ENCODE measurements around the gene VSNL1.

Gene VSNL1

GRCh38 chr2:17646081-17646554 lies 105.6 kb downstream of the VSNL1 start:
- DNase-seq (ENCODE audit: low read depth in 2 of 2) = peak; percentile 64 to 67

DNA sequence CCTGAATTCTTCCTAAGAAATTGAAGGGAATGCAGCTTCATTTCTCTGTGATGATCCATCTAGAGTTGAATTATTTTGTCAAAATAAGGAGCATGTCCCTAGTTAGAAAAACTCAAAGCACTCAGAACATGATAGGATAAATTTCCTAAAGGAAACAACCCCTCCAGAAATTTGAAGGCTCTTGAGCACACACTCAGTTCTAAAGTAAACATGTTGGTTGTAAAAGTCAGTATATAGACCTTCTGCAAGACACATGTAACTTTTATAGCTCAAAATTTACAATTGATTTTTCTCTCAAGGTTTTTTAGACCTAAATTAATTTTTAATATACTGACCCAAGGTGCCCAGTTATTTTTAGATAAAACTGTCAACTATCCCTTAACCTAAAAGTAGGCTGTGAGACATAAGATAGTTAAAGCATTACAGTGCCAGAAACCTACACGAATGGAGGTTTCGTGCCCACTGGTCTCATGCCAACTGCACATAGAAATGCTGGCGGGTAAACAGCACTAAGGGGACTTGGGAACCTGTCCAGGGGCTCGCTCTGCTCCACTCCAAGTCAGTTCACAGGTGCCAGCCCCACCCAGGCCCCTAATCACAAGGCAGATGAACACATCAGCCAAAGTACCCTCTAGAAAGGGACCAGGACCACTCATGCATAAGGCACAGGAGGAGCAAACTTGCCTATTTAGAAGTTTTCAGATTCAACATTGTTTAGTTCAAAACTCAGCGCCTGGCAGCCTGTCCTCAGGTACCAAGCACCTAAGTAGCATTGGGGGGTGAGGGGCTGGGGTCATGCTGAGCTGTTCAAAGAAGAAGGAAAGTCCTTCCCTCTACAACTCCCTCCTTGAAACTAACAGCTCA lies 106.6 kb downstream of the VSNL1 start:
- DNase-seq (ENCODE audit: low read depth in 2 of 2) = no peak

GRCh38 chr2:17648581-17648980 lies 108.1 kb downstream of the VSNL1 start:
- no peak for DNase-seq (ENCODE audit: low read depth in 2 of 2)

DNA sequence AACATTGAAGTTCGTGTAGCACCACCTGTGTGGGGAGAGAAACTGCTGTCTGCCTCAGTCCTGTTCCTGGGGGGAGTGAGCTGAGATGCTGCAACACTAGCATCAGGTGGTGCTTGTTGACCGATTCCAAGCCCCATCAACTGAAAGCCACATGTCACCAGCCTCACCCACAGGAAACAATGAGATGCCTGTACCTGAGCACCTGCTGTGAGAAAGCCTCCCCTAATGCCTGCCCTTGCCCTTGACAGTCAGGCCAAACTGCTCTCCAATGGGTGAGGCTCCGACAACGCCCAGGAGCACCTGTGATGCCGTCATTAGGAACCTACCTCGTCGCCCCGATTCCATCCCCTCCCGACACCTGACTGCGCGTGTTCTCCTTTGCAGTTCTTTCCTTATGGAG lies 108.5 kb downstream of the VSNL1 start:
- DNase-seq (ENCODE audit: low read depth in 2 of 2) = no peak

DNA sequence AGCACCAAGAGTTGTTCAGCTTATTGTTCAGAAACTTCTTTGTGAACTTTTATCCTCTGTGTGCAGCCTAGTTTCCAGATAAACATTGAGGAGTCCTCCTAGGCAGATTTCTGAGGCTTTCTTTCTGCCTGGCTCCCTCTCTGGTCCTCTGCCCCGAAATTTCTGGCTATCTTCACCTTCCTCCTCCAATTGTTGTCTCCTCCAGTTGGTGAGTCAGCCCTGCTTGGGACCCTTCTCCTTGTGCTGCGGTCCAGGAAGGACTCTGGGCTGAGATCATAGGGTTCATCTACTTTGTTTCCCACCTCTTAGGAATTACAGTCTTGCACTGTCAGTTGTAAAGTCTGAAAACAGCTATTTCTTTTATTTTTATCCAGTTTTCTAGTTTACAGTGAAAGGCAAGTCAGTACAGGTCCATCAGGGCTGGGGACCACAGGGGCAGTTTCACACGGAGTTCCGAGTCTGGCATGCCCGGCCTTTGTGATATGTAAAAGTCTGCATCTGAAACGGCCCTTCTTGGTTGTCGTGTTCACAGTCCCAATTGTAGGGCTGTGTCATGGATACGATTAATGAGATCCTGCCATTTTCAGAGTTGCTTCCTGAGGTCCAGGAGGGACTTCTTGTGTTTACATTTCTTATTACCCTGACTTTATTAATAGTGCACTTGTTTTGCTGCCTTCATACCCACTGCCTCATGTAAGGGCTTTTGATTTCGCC lies 112.3 kb downstream of the VSNL1 start:
- no peak for DNase-seq (ENCODE audit: low read depth in 2 of 2)

DNA sequence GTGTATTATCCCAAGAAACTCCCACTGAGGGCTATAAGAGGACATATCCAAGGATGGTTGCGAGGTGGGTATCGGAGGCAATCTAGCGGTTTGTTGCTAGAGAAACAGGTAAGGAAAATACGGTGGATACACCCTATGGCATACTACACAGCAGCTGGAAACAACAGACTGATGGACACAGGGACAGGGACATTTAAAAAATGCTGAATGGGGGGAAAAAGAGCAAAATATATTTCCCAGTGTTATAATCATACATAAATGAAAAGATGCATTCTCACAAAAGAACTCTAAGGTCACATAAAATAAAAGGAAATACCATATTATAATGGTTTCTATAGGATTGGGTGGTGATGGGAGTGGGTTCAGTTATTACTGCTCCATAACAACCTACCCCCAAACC lies 117.3 kb downstream of the VSNL1 start:
- no peak for DNase-seq (ENCODE audit: low read depth in 2 of 2)

DNA sequence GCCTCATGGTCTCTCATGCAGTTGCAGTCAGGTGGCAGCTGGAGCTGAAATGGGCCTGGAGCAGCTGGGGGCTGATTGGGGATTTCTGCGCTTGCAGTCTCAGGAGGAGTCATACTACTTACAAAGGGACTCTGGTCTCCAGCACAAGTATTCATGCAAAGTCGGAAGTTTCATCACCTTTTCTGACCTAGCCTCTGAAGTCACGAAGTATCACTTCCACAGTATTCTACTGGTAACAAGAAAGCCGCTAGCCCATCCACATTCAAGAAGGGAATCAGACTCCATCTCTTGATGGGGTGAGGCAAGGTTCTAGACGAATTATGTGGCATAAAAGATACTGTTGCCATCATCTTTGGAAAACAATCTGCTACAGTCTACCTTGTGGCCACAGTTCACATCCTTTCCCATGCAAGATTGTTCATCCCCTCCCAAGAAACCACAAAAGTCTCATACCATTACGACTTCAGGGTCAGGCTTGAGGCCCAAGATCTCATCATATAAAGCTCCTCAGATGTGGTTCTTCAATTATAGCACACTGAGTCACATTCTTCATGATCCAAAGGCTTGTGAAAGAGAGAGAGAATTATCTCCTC lies 117.9 kb downstream of the VSNL1 start:
- no peak for DNase-seq (ENCODE audit: low read depth in 2 of 2)

GRCh38 chr2:17660219-17660618 lies 119.7 kb downstream of the VSNL1 start:
- no peak for DNase-seq (ENCODE audit: low read depth in 2 of 2)

DNA sequence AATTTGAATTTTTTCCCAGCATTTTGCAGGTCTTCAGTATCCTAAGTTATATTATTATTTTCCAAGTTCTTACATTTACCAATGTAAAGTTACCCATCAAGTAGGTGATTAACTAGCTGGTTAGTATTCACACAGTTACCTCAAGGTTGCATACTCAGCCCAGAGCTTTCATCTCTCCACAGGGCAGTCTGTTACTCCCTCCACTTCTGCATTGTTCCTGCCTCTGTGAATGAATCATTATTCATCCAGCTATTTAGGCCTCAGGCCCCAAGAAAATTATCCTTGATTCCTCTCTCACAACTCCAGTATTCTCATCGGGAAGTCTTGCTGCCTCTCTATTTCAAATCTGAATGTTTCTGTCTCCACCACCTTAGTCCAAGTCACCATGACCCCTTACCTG lies 121.0 kb downstream of the VSNL1 start:
- DNase-seq (ENCODE audit: low read depth in 2 of 2) = no peak

GRCh38 chr2:17662723-17663122 lies 122.2 kb downstream of the VSNL1 start:
- DNase-seq (ENCODE audit: low read depth in 2 of 2) = no peak

GRCh38 chr2:17664534-17664933 lies 124.0 kb downstream of the VSNL1 start:
- DNase-seq (ENCODE audit: low read depth in 2 of 2) = no peak

DNA sequence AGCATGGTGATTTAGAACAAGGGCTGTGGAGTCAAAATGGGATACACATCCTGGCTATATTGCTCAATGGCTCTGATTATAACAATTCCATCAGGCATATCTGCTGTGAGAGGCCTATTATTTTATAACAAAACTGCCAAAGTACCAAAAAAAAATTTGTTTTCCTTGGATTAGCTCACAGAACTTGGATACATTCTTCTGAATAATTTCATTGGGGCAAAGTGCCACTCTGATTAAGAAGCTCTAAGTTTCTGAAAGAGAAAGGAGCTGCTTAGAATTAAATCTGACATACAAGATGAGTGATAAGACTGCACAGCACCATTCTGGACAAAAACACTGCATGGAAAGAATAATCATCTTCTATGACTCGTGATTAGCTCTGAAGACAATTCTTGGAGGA lies 127.4 kb downstream of the VSNL1 start:
- DNase-seq (ENCODE audit: low read depth in 2 of 2) = no peak

GRCh38 chr2:17672583-17673317 lies 132.3 kb downstream of the VSNL1 start:
- peak; percentile 4 to 10 for DNase-seq (ENCODE audit: low read depth in 2 of 2)

DNA sequence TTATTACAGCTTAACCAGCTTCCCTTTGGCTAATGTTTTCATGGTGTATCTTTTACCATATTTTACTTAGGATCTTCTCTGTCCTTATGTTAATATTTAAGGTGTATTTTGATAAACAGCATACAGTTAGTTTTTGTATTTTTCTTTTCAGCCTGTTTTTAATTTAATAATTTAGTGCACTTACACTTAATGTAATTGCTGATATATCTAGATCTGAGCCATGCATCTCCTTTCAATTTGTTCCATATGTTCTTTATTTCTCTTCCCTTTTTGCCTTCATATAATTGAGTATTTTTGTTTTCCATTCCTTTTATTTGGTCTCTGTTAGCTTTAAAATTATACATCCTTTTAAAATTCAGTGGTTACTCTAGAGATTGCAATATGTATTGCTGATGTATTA lies 134.3 kb downstream of the VSNL1 start:
- DNase-seq (ENCODE audit: low read depth in 2 of 2) = no peak

DNA sequence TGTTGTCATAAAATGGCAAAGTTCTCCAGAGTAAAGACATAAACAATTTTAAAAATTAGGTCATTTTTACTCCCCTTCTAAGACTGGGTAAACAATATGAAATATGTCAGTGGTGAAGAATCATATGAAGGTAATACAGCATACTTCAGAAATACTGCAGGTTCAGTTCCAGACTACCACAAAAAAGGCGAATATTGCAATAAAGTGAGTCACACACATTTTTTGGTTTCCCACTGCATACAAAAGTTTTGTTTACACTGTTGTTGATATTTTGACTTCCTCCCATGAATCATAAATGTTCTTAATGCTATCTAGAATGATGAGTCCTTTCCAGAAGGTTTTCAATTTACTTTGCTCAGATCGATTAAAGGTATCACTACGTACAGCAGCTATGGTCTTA lies 139.6 kb downstream of the VSNL1 start:
- no peak for DNase-seq (ENCODE audit: low read depth in 2 of 2)

DNA sequence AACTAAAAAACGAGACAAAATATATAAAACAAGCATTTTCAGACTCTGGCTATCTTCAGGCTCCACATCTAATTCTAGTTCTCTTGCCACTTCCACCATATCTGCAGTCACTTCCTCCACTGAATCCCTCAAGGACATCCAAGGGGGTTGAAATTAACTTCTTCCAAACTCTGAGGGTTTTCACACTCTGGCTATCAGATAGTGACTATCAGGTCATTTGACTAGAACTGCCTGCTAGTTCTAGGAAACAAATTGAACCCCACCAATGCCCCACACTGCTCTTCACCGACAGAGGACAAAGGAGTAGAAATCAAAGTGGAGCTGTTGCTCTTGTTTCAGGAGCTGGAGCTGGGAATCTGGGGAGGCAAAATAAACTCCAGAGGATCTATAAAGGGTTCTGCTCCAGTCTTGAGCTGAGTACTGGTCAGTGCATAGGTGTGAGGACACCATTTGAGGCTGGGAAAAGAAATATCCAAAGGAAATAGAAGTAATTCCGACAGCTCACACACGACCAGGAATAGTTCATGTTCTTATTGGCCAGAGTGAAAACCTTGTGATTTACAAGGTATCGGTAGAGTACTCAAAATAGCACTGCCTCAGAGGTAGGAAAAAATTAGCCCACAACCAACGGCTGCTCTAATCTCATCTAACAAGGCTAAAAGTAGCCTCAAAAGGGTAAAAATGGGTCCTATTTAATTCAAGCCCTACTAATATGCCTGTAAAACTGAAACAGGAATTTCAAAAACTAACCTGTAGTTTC lies 141.8 kb downstream of the VSNL1 start:
- DNase-seq (ENCODE audit: low read depth in 2 of 2) = no peak

GRCh38 chr2:17683981-17684380 lies 143.5 kb downstream of the VSNL1 start:
- no peak for DNase-seq (ENCODE audit: low read depth in 2 of 2)

GRCh38 chr2:17688600-17688999 lies 148.1 kb downstream of the VSNL1 start:
- DNase-seq (ENCODE audit: low read depth in 2 of 2) = no peak

DNA sequence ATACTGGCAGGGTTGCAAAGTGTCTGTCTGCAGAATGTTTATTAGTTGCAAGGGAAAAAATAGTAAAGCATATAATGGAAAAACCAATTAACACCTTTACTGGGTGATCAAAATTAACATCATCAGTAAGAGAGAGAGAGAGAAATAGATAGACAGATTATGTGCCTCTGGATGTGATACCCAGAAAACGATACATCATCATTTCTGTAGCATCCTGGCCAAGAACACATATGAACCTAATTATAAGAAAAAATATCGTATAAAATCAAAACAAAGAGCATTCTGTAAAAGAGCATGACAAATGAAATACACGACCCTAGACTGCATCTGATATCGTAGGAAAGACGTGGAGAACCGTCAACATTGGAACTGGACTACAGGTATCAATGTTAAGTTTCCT lies 148.5 kb downstream of the VSNL1 start:
- no peak for DNase-seq (ENCODE audit: low read depth in 2 of 2)

DNA sequence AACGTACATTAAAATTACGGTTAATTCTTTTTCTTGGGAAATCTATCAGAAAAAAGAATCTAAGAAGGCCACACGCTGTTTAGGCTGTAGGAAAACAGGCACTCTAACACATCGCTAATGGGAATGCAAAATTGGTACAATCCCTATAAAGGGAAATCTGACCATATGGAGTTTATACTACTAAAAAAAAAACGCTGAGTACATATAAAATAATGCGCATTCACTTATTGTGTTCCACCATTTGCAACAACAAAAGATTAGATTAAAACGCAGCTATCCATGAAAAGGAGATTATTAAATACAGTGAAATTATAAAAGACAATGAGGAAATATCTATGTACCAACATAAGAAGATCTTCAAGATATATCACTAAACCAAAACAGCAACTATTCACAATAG lies 150.3 kb downstream of the VSNL1 start:
- no peak for DNase-seq (ENCODE audit: low read depth in 2 of 2)
